NCI-H1436 treated with DMSO at 0.1 percent for 48 hours (cell line): ENCODE results near the gene UPF3A.
"Not testable (repeated sequence)": the region's sequence is repeated elsewhere in the genome, so short reads cannot be mapped to it uniquely, and the experiment has no call there.

Experiments used
- DNase-seq: peaks from one replicate; lab custom pipeline; 2025; lab: John Stamatoyannopoulos, UW

The UPF3A gene

DNA sequence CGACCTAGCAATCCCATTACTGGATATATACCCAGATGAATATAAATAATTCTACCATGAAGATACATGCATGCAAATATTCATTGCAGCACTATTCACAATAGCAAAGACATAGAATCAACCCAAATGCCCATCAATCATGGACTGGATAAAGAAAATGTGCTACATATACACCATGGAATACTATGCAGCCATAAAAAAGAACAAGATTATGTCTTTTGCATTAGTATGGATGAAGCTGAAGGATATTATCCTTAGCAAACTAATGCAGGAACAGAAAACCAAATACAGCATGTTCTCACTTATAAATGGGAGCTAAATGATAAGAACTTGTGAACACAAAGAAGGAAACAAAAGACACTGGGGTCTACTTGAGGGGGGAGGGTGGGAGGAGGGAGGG, 55.1 kb downstream of the UPF3A start:
- not testable (repeated sequence) for DNase-seq

DNA sequence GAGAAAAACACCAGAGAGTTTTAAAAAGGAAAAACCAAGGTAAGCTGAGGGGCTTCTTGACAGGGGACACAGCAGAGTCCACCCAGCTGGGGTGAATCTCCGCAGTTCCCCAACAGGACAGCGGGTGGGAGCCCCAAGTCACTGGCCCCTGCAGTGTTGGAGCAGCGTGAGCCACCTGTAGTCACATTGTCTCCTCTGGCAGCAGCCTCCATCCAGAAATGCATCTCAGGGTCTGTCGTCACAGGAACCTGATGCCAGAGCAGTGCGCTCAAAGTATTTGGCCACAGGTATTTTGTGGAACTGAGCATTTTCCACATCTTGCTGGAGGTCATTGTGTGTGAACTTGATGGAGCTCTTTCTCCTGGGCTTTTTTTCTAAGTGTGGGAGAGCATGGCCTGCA, 57.6 kb downstream of the UPF3A start:
- no peak for DNase-seq

DNA sequence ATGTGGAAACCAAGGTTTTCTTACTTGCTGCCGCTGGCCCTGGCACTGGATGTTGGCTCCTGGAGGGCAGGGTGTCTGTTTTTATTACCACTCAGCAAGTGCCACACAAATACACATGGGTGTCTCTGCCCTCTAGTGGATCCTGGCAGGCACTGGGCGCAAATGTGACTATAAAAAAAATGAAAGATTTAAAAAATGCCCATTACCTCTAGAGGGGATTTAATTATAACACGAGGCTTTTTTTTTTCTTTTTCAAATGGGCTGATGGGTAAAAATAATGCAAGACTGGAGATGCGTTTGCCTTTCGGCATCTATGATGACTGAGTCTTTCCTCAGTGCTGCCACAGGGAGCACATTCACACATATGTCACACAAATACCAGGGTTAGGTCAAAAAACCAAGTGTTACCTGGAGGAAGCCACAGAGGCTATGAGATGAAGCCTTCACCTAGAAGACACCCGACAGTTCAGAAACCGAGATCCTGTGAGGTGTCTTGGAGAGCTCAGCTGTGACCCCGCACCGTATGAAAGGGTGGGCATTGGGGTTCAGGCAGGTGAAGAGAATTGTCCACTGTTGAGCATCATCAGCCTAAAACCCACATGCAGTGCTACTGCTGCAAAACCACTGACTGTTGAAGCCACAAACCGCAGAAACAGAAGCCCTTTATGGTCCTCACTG, 58.6 kb downstream of the UPF3A start:
- DNase-seq = no peak

GRCh38 chr13:114341003-114341777, 59.8 kb downstream of the UPF3A start:
- DNase-seq = no peak

- not testable (repeated sequence) for DNase-seq
These were observed 65.9 kb downstream of the UPF3A start for GRCh38 chr13:114347256-114347655.

GRCh38 chr13:114352763-114353162, 71.4 kb downstream of the UPF3A start:
- DNase-seq = not testable (repeated sequence)

DNA sequence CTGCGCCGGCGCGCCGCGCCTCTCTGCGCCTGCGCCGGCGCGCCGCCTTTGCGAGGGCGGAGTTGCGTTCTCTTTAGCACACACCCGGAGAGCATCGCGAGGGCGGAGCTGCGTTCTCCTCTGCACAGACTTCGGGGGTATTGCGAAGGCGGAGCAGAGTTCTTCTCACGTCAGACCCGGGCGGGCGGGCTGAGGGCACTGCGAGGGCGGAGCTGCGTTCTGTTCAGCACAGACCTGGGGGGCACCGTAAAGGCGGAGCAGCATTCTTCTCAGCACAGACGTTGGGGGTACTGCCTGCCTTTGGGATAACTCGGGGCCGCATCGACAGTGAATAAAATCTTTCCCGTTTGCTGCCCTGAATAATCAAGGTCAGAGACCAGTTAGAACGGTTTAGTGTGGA, 72.0 kb downstream of the UPF3A start:
- not testable (repeated sequence) for DNase-seq
